GM12878 (cell line): ENCODE results near the gene TBCD.

ENCODE experiments used
- BMI1 ChIP-seq: fragments of 450-650 bp; IDR thresholded peaks from 2 replicates; pipeline ENCODE4 v1.6.1; 2016; ENCODE audit warnings: mild to moderate bottlenecking, moderate library complexity, borderline replicate concordance
- CEBPB ChIP-seq, 2 experiments: fragments of 150-350 bp in 1 of 2; IDR thresholded peaks; 2 replicates each; pipeline ENCODE4 v1.6.1; 2012 to 2014; ENCODE audit warnings: low read depth in 2 of 2, low read length in 2 of 2, borderline replicate concordance in 1 of 2, inconsistent platforms in 1 of 2
- IRF3 ChIP-seq: fragments of 450-650 bp; IDR thresholded peaks from 2 replicates; pipeline ENCODE4 v1.6.1; 2014; ENCODE audit warnings: mild to moderate bottlenecking
- MAX ChIP-seq: IDR thresholded peaks from 2 replicates; pipeline ENCODE4 v1.6.1; 2012; ENCODE audit warnings: low read depth, low read length, improper control_type of control experiment
- POLR2A ChIP-seq: IDR thresholded peaks from 2 replicates; pipeline ENCODE4 v1.6.1; 2011; ENCODE audit warnings: low read depth, mild to moderate bottlenecking, low read length
- RCOR1 ChIP-seq: conservative IDR thresholded peaks from 2 replicates; pipeline ENCODE4 v1.6.1; 2012; ENCODE audit warnings: low read depth, low read length, improper control_type of control experiment
- SPI1 ChIP-seq: IDR thresholded peaks from 2 replicates; pipeline ENCODE4 v1.6.1; 2011; ENCODE audit warnings: low read depth, mild to moderate bottlenecking, low read length, moderate library complexity, borderline replicate concordance; ENCODE audit not compliant: insufficient read depth

GRCh38 chr17:82726427-82726826 lies 25.4 kb upstream of the TBCD start:
- TF ChIP-seq IRF3 (no peak), BMI1 (no peak), SPI1 (no peak), POLR2A (no peak), CEBPB (IDR thresholded peaks at IDR 0.05; ENCODE audit: borderline replicate concordance in 1 of 2, low read depth in 2 of 2, low read length in 2 of 2) (no peak), MAX (no peak), RCOR1 (no peak)
